Chondrocyte (in vitro differentiated cells): ENCODE data around the gene SCRN1. TPM values are rescaled to one million over a fixed set of nuclear protein-coding genes. Genes with fewer than 3 reads are reported as not detected.

Experiments used
- DNase-seq: peaks from one replicate; pipeline ENCODE4 v3.0.0; 2021; ENCODE audit warnings: mixed read lengths, low spot score
- H3K27ac Mint-ChIP-seq: one replicate; pipeline ENCODE4 v1.8.0; 2021; ENCODE audit warnings: mild to moderate bottlenecking, moderate library complexity, mixed read lengths; ENCODE audit not compliant: unreplicated experiment
- H3K27me3 Mint-ChIP-seq: 2 replicates; pipeline ENCODE4 v1.8.0; 2021; ENCODE audit warnings: low read depth, mixed read lengths
- H3K36me3 Mint-ChIP-seq: 2 replicates; pipeline ENCODE4 v1.8.0; 2021; ENCODE audit warnings: low read depth, mixed read lengths
- H3K4me1 Mint-ChIP-seq: 2 replicates; pipeline ENCODE4 v1.8.0; 2021; ENCODE audit warnings: low read depth, mild to moderate bottlenecking, mixed read lengths
- H3K4me3 Mint-ChIP-seq: one replicate; pipeline ENCODE4 v1.8.0; 2021; ENCODE audit warnings: mild to moderate bottlenecking, moderate library complexity, mixed read lengths; ENCODE audit not compliant: unreplicated experiment
- H3K9me3 Mint-ChIP-seq: 2 replicates; pipeline ENCODE4 v1.8.0; 2021; ENCODE audit warnings: low read depth, mixed read lengths
- CTCF ChIP-seq: fragments of 200-600 bp; sonication (generic); IDR thresholded peaks from 2 replicates; pipeline ENCODE4 v1.5.0; 2021; ENCODE audit warnings: antibody characterized with exemption, mild to moderate bottlenecking, moderate library complexity
- total RNA-seq: library from RNA; stranded (reverse); gene quantifications from 3 replicates; pipeline ENCODE4 v1.2.1, GENCODE V29; 2021

SCRN1 gene
- total RNA-seq, 1 donor from 2014 or later: 129 TPM

GRCh38 chr7:30027065-30027456, 37.5 kb upstream of the SCRN1 start:
- Mint-ChIP-seq H3K27ac (peak overlapping the region; percentile 95), H3K36me3 (no peaks in the 10 kb centered on the region), H3K4me1 (peaks cover 47% of the 10 kb centered on the region), H3K9me3 (no peaks in the 10 kb centered on the region), H3K4me3 (no peak overlapping the region), H3K27me3 (no peaks in the 10 kb centered on the region)
- no peak for DNase-seq
- TF ChIP-seq CTCF: no peak

GRCh38 chr7:30026229-30027064, 36.8 kb upstream of the SCRN1 start, which contains the start of gene FKBP14:
FKBP14 (minus strand) TSS chr7:30026702; CDS start chr7:30026508, 194 bp downstream.
- H3K9me3 Mint-ChIP-seq: no peaks in the 10 kb centered on the region
- no peak for TF ChIP-seq CTCF
- peak; percentile 97 for DNase-seq
- H3K27ac Mint-ChIP-seq: peak within 1 kb of the TSS; percentile 95
- H3K4me3 Mint-ChIP-seq: no peak within 1 kb of the TSS
- H3K36me3 Mint-ChIP-seq: no peaks in the 10 kb centered on the region
- no peaks in the 10 kb centered on the region for H3K27me3 Mint-ChIP-seq
- peaks cover 47% of the 10 kb centered on the region for H3K4me1 Mint-ChIP-seq

GRCh38 chr7:30023524-30023923, 33.9 kb upstream of the SCRN1 start:
- DNase-seq: no peak
- Mint-ChIP-seq H3K9me3 (no peaks in the 10 kb centered on the region), H3K36me3 (peaks cover 2% of the 10 kb centered on the region), H3K4me3 (no peak overlapping the region), H3K4me1 (peaks cover 61% of the 10 kb centered on the region), H3K27ac (no peak overlapping the region), H3K27me3 (no peaks in the 10 kb centered on the region)
- TF ChIP-seq CTCF: no peak

- H3K4me3 Mint-ChIP-seq: no peak overlapping the region
- no peaks in the 10 kb centered on the region for H3K27me3 Mint-ChIP-seq
- H3K36me3 Mint-ChIP-seq: peaks cover 5% of the 10 kb centered on the region
- peaks cover 61% of the 10 kb centered on the region for H3K4me1 Mint-ChIP-seq
- H3K9me3 Mint-ChIP-seq: no peaks in the 10 kb centered on the region
- TF ChIP-seq CTCF: no peak
- DNase-seq: no peak
- H3K27ac Mint-ChIP-seq: no peak overlapping the region
These were observed 33.4 kb upstream of the SCRN1 start for GRCh38 chr7:30022991-30023390.

GRCh38 chr7:30020535-30020934, 30.9 kb upstream of the SCRN1 start:
- no peak overlapping the region for H3K27ac Mint-ChIP-seq
- no peaks in the 10 kb centered on the region for H3K27me3 Mint-ChIP-seq
- H3K9me3 Mint-ChIP-seq: no peaks in the 10 kb centered on the region
- H3K36me3 Mint-ChIP-seq: peaks cover 10% of the 10 kb centered on the region
- DNase-seq: no peak
- no peak for TF ChIP-seq CTCF
- no peak overlapping the region for H3K4me3 Mint-ChIP-seq
- peaks cover 47% of the 10 kb centered on the region for H3K4me1 Mint-ChIP-seq
